A673 (cell line): ENCODE data around the gene MAP3K19.

Source experiments
- EZH2 ChIP-seq: fragments of 200-600 bp; sonication (generic); IDR thresholded peaks from 2 replicates; pipeline ENCODE4 v1.6.1; 2017; ENCODE audit warnings: borderline replicate concordance, low read depth, mild to moderate bottlenecking, mixed read lengths, antibody characterized with exemption, low read length; ENCODE audit not compliant: poor library complexity, severe bottlenecking
- TF ChIP-seq, protein P1 (sequence below): fragments of 300-800, 200-600 bp; sonication (generic); conservative IDR thresholded peaks from 2 replicates; pipeline ENCODE4 v1.5.1; 2017; ENCODE audit warnings: low read depth, mild to moderate bottlenecking, antibody characterized with exemption, low read length, moderate library complexity, mixed read lengths

DNA sequence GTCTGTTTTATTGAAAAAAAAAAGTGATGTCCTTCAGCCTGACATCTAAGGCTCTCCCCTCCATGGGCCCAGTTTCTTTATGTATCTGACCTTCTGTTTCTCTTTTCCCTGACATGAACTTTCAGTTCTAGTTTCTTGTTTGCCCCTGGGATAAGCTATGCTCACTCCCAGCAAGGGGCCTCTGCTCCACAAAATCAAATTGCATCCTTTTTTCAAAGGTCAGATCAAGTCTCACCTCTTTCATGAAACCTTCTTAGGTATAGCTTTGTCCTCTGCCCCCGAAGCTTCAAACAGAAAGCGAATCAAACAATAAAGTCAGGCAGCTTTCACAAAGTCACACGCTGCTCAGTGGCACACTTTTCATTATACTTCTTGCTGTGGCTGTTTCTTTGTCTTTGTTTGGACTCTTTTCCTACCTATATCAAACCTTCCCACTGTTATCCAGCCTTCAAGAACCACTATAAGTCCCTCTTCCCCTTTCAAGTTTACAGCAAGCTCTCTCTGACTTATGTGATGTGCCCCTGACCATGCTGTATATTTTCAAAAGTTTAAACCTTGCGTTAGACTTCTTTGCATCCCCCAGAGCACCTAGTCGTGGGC, 23.3 kb downstream of the MAP3K19 start:
- TF ChIP-seq, protein P1, sequence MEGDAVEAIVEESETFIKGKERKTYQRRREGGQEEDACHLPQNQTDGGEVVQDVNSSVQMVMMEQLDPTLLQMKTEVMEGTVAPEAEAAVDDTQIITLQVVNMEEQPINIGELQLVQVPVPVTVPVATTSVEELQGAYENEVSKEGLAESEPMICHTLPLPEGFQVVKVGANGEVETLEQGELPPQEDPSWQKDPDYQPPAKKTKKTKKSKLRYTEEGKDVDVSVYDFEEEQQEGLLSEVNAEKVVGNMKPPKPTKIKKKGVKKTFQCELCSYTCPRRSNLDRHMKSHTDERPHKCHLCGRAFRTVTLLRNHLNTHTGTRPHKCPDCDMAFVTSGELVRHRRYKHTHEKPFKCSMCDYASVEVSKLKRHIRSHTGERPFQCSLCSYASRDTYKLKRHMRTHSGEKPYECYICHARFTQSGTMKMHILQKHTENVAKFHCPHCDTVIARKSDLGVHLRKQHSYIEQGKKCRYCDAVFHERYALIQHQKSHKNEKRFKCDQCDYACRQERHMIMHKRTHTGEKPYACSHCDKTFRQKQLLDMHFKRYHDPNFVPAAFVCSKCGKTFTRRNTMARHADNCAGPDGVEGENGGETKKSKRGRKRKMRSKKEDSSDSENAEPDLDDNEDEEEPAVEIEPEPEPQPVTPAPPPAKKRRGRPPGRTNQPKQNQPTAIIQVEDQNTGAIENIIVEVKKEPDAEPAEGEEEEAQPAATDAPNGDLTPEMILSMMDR = no peak
- no peak for TF ChIP-seq EZH2
